PC-9 (cell line): Measurements from ENCODE around the gene CLDN9.

Experiments used
- EZH2 ChIP-seq: fragments of 200-600 bp; sonication (generic); IDR thresholded peaks from 2 replicates; pipeline ENCODE4 v1.8.0; 2017; ENCODE audit warnings: antibody characterized with exemption, low read depth
- TF ChIP-seq, protein P1 (sequence below): fragments of 200-600 bp; sonication (generic); conservative IDR thresholded peaks from 2 replicates; pipeline ENCODE4 v1.6.1; 2017; ENCODE audit warnings: mixed run types, antibody characterized with exemption, mild to moderate bottlenecking, moderate library complexity

DNA sequence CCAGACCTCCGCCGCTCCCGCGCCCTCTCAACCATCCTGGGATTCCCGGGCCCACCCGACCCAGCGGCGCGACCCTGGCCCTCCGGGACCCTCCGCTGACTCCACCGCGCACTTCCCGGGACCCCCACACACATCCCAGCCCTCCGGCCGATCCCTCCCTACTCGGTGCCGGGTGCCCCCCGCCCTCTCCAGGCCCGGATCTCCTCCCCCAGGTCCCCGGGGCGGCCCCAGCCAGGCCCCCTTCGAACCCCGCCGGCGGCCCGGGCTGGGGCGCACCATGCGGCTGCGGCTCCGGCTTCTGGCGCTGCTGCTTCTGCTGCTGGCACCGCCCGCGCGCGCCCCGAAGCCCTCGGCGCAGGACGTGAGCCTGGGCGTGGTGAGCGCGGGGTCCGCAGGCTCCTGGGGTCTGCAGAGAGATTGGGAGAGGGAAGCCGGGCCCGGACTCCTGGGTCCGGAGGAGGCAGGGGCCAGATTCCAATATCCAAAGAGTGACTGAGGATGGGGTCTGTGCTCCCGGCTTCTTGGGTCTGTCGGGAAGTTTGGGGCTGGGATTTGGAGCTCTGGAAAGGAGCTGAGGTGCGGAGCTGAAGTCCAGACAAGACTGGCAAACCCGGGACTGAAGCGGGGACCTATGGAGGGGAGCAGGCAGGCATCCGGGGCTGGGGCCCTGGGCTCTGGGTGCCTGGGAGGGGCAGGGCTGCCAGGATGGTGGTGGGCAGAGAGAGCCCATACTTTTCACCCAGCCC lies 34.1 kb downstream of the CLDN9 start:
- TF ChIP-seq, protein P1, sequence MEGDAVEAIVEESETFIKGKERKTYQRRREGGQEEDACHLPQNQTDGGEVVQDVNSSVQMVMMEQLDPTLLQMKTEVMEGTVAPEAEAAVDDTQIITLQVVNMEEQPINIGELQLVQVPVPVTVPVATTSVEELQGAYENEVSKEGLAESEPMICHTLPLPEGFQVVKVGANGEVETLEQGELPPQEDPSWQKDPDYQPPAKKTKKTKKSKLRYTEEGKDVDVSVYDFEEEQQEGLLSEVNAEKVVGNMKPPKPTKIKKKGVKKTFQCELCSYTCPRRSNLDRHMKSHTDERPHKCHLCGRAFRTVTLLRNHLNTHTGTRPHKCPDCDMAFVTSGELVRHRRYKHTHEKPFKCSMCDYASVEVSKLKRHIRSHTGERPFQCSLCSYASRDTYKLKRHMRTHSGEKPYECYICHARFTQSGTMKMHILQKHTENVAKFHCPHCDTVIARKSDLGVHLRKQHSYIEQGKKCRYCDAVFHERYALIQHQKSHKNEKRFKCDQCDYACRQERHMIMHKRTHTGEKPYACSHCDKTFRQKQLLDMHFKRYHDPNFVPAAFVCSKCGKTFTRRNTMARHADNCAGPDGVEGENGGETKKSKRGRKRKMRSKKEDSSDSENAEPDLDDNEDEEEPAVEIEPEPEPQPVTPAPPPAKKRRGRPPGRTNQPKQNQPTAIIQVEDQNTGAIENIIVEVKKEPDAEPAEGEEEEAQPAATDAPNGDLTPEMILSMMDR: no peak
- TF ChIP-seq EZH2: no peak
